ENCODE results near the gene PTPRN2. TPM values are rescaled to one million over a fixed set of nuclear protein-coding genes. Genes with fewer than 3 reads are reported as not detected.

The PTPRN2 gene
- total and polyA plus RNA-seq, 9 of the 15 experiments (the other 6 are each of a cell fraction or from before 2014, with no cell fraction given), result not detected

DNA sequence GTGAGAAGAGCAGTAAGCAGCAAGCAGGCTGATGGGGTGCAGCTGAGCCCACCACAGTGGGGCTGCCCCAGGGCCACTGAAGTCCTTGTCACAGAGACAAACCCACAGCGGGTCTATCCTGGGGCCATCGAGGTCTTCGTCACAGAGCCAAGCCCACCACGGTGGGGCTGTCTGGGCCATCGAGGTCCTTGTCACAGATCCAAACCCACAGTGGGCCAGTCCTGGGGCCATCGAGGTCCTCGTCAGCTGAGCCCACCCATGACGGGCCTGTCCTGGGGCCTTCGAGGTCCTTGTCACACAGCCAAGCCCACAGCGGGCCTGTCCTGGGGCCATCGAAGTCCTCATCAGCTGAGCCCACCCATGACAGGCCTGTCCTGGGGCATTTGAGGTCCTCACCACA, 700.9 kb downstream of the PTPRN2 start:
- in situ Hi-C loops (cut with MboI), result no loop called here
- ChIA-PET POLR2A (no interaction called here), CTCF (ENCODE audit: low intra/inter-chr PET ratio) (no interaction called here)
- Histone ChIP-seq H3K4me1 (replicated peaks in 1 of 2; ENCODE audit: control insufficient read depth in 2 of 2, insufficient read depth in 2 of 2, low read length in 2 of 2) (peaks cover 0 to 4% of the 10 kb centered on the region in 2 experiments; a peak in 1 of 5 replicates), H3K27ac (ENCODE audit: extremely low read depth, low read depth, low read length) (no peak overlapping the region), H3K79me2 (ENCODE audit: control insufficient read depth, insufficient read depth, low read length) (no peaks in the 10 kb centered on the region), H3K36me3 (ENCODE audit: control insufficient read depth, insufficient read depth, low read length) (no peaks in the 10 kb centered on the region), H3K4me3 (no peak overlapping the region), H3K9ac (ENCODE audit: insufficient read depth in 1 of 2, low read depth in 2 of 2, low read length in 2 of 2) (no peak overlapping the region), H3K4me2 (ENCODE audit: insufficient read depth, low read length) (no peak overlapping the region), H3K9me3 (replicated peaks; ENCODE audit: control insufficient read depth, insufficient read depth, low read depth, low read length) (0 out of 2 replicates have a peak, but pooled peaks cover 2% of the 10 kb centered on the region), H2AFZ (ENCODE audit: low read depth, low read length) (no peak overlapping the region), H3K27me3 (ENCODE audit: control insufficient read depth in 2 of 2, insufficient read depth in 2 of 2, low read length in 2 of 2) (peaks cover 4 to 19% of the 10 kb centered on the region in 2 experiments), H4K20me1 (replicated peaks; ENCODE audit: control insufficient read depth, insufficient read depth, low read length) (no peaks in the 10 kb centered on the region), H3K9me1 (ENCODE audit: control insufficient read depth, insufficient read depth, low read length) (no peaks in the 10 kb centered on the region)
- DNase-seq (ENCODE audit: extremely low read depth in 1 of 4, low spot score in 3 of 4), result no peak
- no peak for ATAC-seq
- no peak for FAIRE-seq
- BruUV-seq (replicated peaks), result no TSS peak
- intact Hi-C loops (cut with micrococcal nuclease), result no loop called here
- WGBS (ENCODE audit: insufficient coverage, low coverage, missing lambda C conversion rate), result 0% methylated on average over 11 of the region's 11 CpGs
- TF ChIP-seq POLR2A (conservative IDR thresholded peaks at IDR 0.05) (no peak), GTF2F1 (IDR thresholded peaks at IDR 0.05; ENCODE audit: low read depth, low read length) (no peak), TCF3 (CRISPR knock-in tag; IDR thresholded peaks at IDR 0.05) (no peak), NR2F6 (CRISPR knock-in tag; IDR thresholded peaks at IDR 0.05) (no peak), ZNF696 (CRISPR knock-in tag; conservative IDR thresholded peaks at IDR 0.05) (no peak), ZNF639 (CRISPR knock-in tag; conservative IDR thresholded peaks at IDR 0.05 in 1 of 2, IDR thresholded peaks at IDR 0.05 in 1 of 2) (no peak), NRF1 (conservative IDR thresholded peaks at IDR 0.05 in 1 of 2, IDR thresholded peaks at IDR 0.05 in 1 of 2) (no peak), NR2C1 (IDR thresholded peaks at IDR 0.05) (no peak), NR2C1 (tag; IDR thresholded peaks at IDR 0.05) (no peak), PPARD (CRISPR knock-in tag; IDR thresholded peaks at IDR 0.05) (no peak), FOXK1 (CRISPR knock-in tag; IDR thresholded peaks at IDR 0.05; ENCODE audit: borderline replicate concordance) (no peak), SPI1 (IDR thresholded peaks at IDR 0.05; ENCODE audit: borderline replicate concordance, low read depth, low read length) (no peak), STAT6 (CRISPR knock-in tag; IDR thresholded peaks at IDR 0.05) (no peak), SP2 (IDR thresholded peaks at IDR 0.05; ENCODE audit: extremely low read depth, low read depth, low read length, poor library complexity, severe bottlenecking) (no peak), ZNF217 (CRISPR knock-in tag; IDR thresholded peaks at IDR 0.05) (no peak), MTF1 (CRISPR knock-in tag; IDR thresholded peaks at IDR 0.05; ENCODE audit: borderline replicate concordance) (no peak)
- TF ChIP-seq, protein P1, sequence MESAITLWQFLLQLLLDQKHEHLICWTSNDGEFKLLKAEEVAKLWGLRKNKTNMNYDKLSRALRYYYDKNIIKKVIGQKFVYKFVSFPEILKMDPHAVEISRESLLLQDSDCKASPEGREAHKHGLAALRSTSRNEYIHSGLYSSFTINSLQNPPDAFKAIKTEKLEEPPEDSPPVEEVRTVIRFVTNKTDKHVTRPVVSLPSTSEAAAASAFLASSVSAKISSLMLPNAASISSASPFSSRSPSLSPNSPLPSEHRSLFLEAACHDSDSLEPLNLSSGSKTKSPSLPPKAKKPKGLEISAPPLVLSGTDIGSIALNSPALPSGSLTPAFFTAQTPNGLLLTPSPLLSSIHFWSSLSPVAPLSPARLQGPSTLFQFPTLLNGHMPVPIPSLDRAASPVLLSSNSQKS (CRISPR knock-in tag; IDR thresholded peaks at IDR 0.05), result no peak
- TF ChIP-seq, protein P2, sequence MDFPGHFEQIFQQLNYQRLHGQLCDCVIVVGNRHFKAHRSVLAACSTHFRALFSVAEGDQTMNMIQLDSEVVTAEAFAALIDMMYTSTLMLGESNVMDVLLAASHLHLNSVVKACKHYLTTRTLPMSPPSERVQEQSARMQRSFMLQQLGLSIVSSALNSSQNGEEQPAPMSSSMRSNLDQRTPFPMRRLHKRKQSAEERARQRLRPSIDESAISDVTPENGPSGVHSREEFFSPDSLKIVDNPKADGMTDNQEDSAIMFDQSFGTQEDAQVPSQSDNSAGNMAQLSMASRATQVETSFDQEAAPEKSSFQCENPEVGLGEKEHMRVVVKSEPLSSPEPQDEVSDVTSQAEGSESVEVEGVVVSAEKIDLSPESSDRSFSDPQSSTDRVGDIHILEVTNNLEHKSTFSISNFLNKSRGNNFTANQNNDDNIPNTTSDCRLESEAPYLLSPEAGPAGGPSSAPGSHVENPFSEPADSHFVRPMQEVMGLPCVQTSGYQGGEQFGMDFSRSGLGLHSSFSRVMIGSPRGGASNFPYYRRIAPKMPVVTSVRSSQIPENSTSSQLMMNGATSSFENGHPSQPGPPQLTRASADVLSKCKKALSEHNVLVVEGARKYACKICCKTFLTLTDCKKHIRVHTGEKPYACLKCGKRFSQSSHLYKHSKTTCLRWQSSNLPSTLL (IDR thresholded peaks at IDR 0.05), result no peak
